ENCODE measurements around the gene CNN2. TPM values are rescaled to one million over a fixed set of nuclear protein-coding genes. Genes with fewer than 3 reads are reported as not detected.
"Not testable (repeated sequence)": the region's sequence is repeated elsewhere in the genome, so short reads cannot be mapped to it uniquely, and the experiment has no call there.

The CNN2 gene
- total RNA-seq, 1 experiment from 2014 or later = 298 TPM

DNA sequence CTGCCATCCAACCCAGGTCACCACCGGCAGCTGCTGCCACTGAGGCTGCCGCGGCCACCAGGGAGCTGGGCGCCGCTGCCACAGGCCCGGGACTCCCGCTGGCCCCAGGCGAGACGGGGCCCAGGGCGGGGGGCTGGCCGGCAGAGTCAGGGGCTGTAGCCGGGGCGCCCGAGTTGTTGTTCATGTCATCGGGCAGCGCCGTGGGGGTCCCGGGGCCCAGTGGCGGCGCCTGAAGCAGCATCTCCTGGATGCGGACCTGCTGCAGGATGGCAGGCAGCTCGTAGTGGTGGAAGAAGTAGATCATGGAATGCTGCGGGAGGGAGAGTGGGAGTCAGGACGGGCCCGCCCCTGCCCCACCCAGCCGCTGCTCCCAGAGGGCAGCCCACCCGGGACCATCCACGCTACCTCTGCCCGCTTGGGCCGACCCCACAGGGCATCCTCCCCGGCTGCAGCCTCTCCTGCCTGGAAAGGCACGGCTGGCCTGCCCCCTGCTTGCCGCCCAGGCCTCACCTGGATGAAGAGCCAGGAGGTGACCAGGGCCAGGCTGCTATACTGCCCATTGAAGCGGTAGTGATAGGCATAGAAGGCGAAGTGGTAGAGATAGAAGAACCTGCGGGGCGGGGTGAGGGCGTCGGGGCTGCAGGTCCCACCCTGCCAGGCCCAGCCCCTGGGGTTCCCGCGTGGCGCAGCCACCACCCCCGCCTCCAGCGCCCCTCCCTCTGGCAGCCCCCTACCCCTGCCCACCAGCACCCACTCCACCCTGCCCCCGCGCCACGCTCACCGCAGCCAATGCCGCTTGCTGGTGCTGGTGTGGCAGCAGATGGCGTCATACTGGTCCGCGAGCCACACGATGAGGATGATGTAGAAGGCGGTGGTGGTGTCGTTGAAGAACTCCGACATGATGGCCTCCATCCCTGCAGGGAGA, 15.6 kb upstream of the CNN2 start:
- DNase-seq (ENCODE audit: low spot score) = no peak

DNA sequence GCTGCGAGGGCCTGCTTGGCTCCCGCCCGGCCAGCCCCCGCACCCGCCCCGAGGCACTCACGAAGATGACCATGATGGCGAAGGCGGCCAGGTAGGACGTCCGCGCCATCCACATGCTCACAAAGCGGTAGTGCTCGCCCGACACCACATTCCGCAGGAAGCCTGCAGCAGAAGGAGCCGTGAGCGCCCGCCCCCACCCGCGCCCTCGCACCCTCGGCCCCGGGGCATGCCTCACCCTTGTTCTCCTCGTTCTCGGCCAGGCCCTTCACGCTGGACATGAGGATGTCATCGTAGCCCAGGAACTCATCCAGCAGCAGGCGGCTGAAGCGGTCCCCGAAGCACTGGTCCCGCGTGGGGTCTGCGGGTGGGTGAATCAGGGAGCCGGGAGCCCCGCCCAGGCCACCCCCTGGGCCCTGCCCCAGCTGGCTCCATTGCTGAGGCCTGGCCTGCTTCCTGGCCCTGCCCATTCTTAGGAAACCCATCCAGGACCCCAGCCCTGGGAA, 14.5 kb upstream of the CNN2 start:
- DNase-seq (ENCODE audit: low spot score) = no peak

DNA sequence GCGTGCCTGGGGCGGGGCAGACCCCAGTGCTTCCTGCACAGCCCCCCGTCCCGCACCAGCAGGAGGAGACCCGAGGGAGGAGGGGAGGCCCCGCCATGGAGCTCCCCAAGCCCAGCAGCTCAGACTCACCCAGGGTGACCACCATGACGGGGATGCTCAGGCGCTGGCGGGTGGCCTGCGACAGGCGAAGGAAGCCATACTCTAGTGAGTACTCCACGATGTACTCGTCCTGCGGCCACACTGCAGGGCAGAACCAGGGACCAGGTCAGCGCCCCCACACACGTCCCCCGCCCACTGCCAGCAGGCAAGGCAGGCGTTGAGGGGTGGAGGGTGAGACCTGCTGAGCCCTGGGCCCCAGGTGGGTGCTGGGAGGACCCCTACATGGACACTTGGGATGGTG, 14.1 kb upstream of the CNN2 start:
- no peak for DNase-seq (ENCODE audit: low spot score)

DNA sequence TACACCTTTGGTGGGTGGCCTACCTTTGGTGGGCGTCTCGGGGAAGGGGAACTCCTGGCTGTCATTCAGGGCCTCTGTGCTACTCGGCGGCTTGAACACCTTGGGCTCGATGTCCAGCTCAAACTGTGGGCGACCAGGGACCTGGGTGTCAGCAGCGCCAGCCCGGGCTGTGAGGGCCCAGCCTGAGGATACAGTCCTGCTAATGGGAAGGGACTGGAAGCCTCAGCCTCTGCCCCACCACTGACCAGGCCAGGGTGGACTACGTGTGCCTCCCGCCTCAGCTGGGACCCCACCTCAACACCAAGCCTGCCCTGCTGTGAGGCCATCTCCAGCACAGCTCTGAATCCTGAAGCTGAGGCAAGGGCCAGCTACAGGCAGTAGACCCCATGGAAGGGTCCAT, 13.2 kb upstream of the CNN2 start:
- no peak for DNase-seq (ENCODE audit: low spot score)

DNA sequence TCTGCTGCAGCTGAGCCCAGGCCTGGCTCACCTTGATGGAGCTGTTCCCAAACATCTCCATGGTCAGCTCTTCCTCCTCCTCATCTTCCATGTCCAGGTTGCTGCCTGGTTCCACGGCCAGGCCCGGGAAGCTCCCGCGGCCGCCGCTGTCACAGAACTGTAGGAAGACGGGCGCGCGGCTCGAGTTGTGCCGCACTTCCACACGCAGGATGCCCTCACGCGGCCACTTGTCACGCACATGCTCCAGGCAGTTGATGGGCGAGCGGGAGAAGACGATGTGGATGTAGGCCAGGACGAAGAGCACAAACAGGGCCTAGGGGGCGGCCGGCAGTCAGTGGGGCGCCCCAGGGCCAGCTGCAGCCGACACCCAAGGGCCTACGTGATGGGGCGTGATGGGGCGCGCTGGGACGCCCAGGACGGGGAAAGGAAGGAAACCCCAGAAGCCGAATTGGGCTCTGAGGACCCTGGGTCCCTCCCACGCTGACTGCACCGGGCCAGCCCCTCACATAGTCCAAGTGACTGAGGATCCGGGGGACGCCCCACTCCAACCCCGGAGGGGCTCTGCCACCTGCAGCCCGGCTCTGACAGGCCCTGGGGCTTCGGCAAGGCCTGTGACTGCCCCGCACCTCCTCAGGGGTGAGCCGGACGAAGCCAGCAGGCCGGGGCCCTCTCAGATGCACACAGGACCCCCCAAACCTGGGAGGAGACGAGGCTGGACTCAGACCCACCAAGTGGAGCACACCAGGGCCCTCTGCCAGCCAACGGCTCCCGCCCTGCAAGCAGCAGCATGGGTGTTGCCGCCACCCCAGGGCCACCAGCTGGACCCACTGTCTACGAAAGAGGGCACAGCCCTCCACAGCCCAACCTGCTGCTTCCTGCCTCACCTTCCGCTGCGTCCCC, 12.0 kb upstream of the CNN2 start:
- no peak for DNase-seq (ENCODE audit: low spot score)

DNA sequence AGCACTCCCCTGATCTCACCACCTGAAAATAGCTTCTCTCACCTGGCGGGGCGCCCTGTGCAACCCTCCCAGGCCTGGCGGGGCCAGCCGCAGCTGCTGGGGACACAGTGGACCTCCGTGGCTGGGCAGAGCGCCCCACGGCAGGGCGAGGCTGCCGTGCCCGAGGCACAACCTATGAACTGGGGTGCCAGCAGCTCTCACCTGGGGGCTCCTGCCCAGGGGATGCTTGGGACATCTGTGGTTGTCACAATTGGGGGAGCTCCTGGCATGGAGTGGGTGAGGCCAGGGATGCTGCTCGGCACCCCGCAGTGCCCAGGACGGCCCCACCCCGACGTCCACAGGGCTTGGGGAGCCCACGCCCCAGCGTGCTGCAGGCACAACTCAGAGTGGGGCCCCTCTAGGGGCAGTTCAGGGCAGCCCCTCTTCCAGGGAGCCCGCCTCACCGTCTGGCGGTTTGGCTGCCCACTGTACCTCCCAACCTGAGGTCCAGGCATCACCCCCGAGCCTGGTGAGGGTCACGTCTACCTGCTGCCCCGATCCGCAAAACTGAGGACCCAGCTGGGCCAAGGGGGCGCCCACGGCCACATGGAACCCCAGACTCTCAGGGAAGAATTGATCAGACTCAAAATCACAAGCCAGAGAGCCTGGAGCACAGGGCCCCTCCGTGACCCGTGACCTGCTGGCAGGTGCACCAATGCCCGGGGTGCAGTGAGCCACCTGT, 11.2 kb upstream of the CNN2 start:
- DNase-seq (ENCODE audit: low spot score) = no peak

DNA sequence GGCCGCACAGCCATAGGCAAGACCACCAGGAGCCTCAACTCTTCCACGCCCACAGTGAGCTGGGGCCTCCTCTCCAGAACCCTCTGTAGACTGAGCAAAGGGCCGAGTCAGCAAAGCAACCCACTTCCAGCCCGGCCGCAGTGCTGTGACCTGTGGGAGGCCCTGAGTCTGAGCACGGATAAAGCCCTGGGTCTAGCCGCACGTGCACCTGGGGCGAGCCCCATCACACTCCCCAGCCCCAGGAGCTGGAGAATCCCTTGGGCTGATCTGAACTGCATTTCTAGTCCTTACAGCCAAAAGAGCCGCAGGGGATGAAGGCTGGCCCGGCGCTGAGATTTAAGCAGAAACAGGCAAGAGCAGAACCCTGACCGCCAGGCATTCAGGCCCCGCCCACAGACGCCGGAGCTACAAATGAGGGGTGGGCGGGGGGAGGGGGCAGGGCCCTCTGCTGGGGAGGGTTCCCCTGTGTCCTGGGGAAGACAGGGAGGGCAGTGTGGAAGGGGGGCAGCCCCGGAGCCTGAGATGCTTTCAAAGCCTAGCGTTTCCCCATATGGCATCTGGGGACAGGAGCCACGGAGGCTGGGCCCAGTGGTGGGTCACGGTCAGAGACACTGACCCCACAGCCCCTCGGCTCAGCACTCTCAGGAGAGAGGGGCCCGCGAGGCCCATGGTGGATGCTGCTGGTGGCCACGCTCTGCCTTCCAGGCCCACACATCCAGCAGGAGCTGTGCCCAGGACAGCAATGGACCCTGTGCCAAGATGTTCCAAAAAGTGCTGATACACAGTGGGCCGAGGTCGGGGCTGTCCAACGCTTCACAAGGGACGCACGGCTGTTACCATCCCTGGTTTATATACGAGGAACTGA, 10.4 kb upstream of the CNN2 start:
- no peak for DNase-seq (ENCODE audit: low spot score)

DNA sequence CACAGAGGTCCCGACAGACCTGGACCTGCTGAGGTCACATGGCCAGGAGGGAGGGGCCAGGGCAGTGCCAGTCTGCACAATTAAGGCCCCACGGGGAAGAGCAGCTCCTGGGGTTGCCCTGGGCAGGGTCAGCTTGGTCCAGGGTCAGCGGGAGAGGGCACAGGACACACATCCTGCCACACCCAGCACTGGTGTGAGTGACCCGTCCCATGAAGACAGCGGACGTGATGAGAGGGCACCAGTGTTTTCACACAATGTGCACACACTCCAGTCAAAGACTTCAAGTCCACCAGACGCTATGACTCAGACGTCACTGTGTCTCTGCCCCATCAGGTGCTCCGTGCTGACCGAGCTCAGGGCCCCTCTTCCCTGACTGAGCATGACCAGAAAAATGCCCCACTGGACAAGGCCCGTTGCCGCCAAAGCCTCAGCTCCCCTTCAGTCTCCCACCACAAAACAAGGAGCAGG, 9.7 kb upstream of the CNN2 start:
- peak; percentile 52 for DNase-seq (ENCODE audit: low spot score)

DNA sequence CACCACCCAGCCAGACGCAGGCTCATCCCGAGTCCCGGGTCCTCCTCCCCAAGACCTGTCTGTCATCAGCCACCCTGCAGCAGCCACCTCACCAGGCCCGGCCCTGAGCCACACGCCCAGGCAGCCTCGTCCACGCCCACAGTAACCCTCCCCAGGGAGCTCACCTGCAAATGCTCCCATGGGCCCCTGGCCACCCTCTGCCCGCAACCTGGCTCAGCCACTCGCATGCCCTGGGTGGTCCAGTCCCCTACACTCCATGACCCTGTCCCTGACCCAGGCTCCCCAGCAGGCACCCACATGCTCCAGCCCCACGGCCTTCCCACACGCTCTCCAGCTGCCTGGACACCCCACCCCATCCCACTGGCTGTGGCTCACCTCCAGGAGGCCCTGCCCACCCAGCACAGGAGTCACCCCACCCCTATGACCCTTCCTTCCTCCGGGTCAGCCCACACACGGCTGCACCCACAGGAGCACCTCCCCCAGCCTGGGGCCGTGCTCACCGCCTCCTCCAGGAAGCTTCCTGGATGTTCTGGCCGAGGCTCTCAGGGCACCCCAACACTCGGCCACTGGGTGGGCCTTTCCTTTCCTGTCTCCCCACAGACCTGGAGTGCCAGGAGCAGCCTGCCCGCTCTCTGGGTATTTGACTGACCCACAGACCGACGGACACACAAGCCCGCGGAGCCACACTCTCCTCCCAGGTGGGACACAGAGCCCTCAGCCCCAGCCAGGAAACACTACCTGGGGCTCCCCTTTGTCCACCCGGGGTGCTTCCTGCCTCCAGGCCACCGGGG, 9.1 kb upstream of the CNN2 start:
- DNase-seq (ENCODE audit: low spot score) = peak; percentile 59

DNA sequence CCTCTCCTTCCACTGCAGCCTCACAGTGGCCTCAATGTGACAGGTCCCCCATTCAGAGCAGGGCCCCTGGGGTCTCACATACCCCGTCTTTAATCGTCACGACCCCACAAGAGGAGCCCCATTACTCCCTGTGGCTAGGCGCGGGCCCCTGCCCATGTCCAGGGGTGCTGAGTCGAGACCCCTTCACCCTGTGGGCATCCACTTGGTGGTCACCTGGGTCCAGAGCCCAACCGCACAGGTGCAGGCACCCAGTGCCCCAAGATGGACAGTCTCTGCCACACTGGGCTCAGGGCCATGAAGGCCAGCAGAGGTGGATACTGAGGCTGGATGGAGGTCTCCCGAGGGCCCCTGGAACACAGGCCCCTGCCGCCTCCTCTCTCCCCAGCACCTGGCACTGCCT, 8.5 kb upstream of the CNN2 start:
- no peak for DNase-seq (ENCODE audit: low spot score)

DNA sequence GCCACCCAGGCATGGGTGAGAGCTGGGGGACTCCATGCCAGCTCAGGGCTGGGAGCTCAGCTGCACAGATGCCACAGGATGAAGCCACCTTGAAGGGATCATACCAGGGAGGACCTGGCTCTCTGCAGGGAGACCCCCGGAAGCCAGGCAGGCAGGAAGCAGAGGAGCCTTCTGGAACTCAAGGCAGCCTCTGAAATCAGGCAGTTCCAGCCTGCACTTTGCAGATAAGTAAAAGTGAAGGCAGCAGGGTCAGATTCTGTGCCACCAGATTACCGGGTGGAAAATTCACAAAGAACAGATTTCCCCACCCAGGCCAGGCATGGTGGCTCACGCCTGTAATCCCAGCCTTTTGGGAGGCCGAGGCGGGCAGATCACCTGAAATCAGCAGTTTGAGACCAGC, 8.0 kb upstream of the CNN2 start:
- DNase-seq (ENCODE audit: low spot score) = no peak

DNA sequence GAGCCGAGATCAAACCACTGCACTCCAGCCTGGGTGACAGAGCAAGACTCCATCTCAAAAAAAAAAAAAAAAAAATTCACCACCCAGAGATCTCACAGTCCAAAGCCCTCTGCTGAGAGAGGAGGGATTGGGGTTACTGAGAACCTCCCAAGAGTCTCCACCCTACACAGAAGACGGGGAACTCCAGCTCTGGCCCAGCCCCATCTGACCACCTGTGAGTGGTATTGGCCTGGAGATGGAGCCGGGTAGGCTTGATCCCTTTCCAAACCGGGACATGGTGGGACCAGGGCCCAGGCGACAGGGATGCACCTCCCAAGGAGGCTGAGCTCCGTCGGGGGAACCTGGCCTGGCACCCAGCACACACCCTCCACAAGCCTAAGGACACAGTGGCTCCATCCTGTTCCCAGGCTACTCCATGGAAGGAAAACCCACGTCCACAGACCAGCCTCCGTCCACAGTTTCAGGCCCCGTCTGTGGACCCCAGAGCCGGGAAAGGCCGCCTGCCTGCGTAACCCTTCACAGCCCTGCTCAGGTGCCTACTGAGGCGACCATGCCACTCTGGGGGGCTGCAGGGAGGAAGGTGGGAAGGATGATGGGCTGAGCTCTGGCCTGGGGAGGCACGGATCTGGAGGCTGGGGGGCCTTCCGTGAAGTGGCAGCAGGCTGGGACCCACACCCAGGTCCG, 7.3 kb upstream of the CNN2 start:
- no peak for DNase-seq (ENCODE audit: low spot score)

DNA sequence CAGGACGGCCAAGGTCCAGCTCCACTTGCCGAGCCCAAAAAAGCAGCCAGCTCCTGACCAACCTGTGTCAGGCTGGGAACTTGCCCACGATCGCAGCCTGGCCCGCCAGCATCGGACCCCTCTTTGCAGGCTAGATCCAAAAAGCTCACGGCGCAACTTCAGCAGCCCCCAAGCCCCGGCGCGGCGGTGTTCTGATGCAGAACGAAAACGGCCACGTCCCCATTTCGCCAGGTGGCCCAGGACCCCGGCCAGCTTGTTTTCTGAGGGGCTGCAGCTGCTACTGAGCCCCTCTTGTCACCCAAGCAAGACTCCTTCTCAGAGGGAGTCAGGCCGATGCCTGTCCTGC, 6.8 kb upstream of the CNN2 start:
- DNase-seq (ENCODE audit: low spot score) = no peak

DNA sequence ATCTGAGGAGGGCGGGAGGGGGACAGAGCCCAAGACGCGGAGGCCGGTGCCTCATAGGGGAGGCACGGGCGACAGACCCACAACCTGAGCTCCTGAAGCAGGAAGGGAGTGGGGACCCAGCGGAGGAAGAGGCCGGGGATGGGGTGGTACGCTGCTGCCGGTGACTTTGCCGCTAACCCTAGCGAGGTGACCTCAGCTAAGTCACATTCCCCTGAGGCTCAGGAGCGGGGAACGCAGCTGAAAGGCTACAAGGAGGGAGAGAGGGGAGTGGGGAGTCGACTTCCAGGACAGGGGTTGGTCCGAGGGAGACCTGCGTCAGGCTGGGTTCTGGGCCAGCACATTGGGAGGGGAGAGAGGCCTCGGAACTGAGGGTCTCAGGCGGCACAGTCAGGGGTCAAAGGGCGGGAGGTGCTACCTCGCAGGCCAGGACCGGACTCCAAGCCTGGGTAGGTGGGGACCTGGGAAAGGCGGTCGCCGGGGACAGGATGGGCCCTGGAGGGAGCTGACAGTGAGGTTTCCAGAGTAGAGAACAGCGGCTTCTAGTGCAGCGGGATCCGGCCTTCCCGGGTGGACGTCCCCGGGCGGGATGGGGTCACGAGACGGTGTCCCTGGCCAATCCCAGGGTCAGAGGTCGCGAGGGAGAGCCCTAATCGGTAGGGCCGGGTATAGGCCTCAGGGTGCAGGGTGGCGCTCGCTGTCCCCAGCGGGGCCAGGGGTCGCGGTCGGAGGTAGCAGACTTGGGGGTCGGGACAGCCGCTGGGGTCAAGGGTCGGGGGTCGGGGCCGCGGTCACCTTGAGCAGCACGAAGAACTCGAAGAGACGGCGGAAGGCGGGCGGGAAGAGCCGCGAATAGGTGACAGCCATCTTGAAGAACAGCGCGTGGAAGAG, 6.2 kb upstream of the CNN2 start:
- DNase-seq (ENCODE audit: low spot score) = no peak

DNA sequence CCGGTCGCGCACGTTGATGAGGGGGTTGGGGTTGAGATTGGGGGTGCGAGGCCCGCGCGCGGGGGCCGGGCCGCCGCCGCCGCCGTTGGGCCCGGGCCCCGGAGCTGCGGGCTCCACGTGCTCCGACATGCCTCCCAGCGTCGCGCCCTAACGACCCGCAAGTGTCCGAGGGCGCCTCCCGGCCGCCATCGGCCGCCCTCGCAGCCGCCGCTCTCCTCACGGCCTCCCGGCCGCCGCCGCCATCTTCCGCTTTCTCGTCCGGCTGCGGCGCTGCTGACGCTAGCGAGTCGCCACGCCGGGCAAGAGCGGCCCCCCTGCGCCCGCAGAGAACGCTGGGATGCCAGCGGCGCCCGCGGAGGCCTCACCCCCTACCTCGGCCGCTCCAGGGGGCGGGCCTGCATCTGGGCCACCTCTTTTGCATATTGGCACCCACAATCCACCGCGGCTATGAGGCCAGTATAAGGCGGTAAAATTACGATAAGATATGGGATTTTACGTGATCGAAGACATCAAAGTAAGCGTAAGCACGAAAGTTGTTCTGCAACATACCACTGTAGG, 5.5 kb upstream of the CNN2 start, which contains the start of gene TMEM259:
Gene TMEM259, minus strand, starts transcription at position 256 of the 558 bp plus-strand sequence. Its CDS starts 127 bp downstream, at position 129.
- DNase-seq (ENCODE audit: low spot score) = peak; percentile 96

DNA sequence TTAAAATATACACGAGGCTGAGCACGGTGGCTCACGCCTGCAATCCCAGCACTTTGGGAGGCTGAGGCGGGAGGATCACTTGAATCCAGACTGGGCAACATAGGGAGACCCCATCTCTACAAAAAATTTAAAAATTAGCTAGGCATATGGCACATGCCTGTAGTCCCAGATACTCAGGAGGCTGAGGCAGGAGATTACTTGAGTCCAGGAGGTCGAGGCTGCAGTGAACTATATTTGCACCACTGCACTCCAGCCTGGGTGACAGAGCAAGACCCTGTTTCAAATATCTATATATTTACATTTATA, 2.6 kb upstream of the CNN2 start:
- not testable (repeated sequence) for DNase-seq (ENCODE audit: low spot score)

DNA sequence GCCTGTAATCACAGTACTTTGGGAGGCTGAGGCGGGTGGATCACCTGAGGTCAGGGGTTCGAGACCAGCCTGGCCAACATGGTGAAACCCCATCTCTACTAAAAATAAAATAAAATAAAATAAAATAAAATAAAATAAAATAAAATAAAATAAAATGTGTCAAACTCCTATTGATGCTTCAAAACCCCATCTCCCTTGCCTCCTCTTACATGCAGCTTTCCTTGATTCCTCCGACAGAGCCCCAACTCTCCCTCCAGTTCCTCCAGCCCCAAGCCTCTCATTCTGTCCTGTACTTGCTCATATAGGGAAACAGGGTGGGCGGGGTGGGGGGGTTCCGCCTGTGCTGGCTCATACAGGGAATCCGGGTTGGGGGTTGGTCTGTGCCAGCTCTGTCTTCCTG, 1.3 kb upstream of the CNN2 start:
- not testable (repeated sequence) for DNase-seq (ENCODE audit: low spot score)
